ENCODE measurements around the gene MMEL1. TPM values are rescaled to one million over a fixed set of nuclear protein-coding genes. Genes with fewer than 3 reads are reported as not detected.

MMEL1 gene
- total RNA-seq, 2 donors from 2014 or later, result 0.47 to 0.68 TPM

GRCh38 chr1:2543543-2544092 lies 89.2 kb downstream of the MMEL1 start:
- DNase-seq, result no peak
- no peak for ATAC-seq
- intact Hi-C loops (cut with DNase I), result no loop called here

DNA sequence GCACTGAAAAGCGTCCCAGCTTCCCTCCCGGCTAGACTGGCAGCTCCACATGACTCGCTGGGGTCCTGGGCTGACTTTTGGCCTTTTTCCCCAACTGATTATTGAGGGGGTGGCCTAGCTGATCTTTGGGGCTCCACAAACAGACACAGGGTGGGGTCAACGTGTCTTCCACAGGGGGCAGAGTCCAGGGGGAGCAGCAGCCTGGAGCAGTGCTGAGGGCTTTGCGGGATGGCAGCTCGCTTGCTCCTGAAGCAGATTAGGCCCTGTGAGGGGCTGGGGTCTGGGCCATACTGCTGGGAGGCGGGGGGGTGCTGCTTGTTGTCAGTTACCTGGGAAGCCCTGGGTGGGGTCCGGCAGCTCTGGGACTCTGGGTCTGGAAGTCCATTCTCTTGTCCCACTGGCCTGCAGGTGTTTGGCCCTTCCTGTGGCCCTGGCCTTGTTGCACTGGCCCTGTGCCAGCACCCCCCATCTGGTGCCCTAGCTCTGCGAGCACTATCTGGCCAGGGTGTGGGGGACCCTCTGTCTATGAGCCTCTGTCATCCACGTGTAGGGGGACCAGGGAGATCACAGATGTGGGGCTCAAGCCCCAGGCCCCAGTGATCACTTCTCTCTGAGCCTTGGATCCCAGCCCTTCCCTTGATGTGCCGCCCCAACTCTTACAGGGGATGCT lies 90.4 kb downstream of the MMEL1 start:
- no peak for ATAC-seq
- intact Hi-C loops (cut with DNase I), result no loop called here
- no peak for DNase-seq

GRCh38 chr1:2541619-2542245 lies 91.1 kb downstream of the MMEL1 start:
- ATAC-seq, result no peak
- peak; percentile 76 for DNase-seq
- intact Hi-C loops (cut with DNase I), result no loop called here

GRCh38 chr1:2540816-2541492 lies 91.9 kb downstream of the MMEL1 start:
- intact Hi-C loops (cut with DNase I), result no loop called here
- ATAC-seq (no peak), DNase-seq (no peak)

Other genes starting within 250 kb of the MMEL1 start
- gene MORN1, start 241.5 kb downstream of the MMEL1 start, total RNA-seq, result 1 to 10 TPM; 3.7 to 4.9 TPM
- 100 to 1,000 TPM in 1 of 2 donors, 10 to 100 TPM in 1; 96.2 to 105 TPM for gene RER1, start 241.2 kb downstream of the MMEL1 start, total RNA-seq
- gene PEX10, start 220.5 kb downstream of the MMEL1 start, total RNA-seq, result 10 to 100 TPM; 12.3 to 14.5 TPM
- gene PLCH2, start 156.7 kb downstream of the MMEL1 start, total RNA-seq, result under 1 TPM; 0.13 to 0.74 TPM
- gene PANK4, start 106.4 kb downstream of the MMEL1 start, total RNA-seq, result 10 to 100 TPM; 37.5 to 40.6 TPM
- gene HES5, start 102.8 kb downstream of the MMEL1 start, total RNA-seq, result under 1 TPM; 0.91 to 0.99 TPM
- 10 to 100 TPM; 21.6 to 22.6 TPM for gene TNFRSF14, start 76.6 kb downstream of the MMEL1 start, total RNA-seq
- gene PRXL2B, start 46.2 kb downstream of the MMEL1 start, total RNA-seq, result 10 to 100 TPM; 10.8 to 14.1 TPM
- under 1 TPM; 0.52 to 0.53 TPM for gene TTC34, start 168.7 kb upstream of the MMEL1 start, total RNA-seq

All from left cardiac atrium (tissue), 4 donors.